ENCODE measurements around the gene CAMK2G.

GRCh38 chr10:73803680-73804286 is 70.6 kb downstream of the CAMK2G start:
- TF ChIP-seq EZH2 (IDR thresholded peaks at IDR 0.05; ENCODE audit: borderline replicate concordance, low read length) (no peak), CTCF (conservative IDR thresholded peaks at IDR 0.05 in 1 of 2, IDR thresholded peaks at IDR 0.05 in 1 of 2; ENCODE audit: extremely low read depth in 1 of 2, insufficient read depth in 1 of 2, low read depth in 1 of 2, low read length in 2 of 2) (no peak)
